Activated CD4-positive, CD25-positive, alpha-beta regulatory T cell treated with anti-CD3 and anti-CD28 coated beads, Interleukin-2, amount 50 U/mL, for 24 hours (primary cell): ENCODE results near the gene HMGXB3.
"Not testable (repeated sequence)": the region's sequence is repeated elsewhere in the genome, so short reads cannot be mapped to it uniquely, and the experiment has no call there.

Source experiments
- ATAC-seq, 2 donors: fragments of 150-1000 bp; cut with Tn5 transposase; one replicate each; pipeline ENCODE4 v1.10.0; 2021; ENCODE audit warnings: mild to moderate bottlenecking in 1 of 2, moderate library complexity in 1 of 2

Gene HMGXB3

DNA sequence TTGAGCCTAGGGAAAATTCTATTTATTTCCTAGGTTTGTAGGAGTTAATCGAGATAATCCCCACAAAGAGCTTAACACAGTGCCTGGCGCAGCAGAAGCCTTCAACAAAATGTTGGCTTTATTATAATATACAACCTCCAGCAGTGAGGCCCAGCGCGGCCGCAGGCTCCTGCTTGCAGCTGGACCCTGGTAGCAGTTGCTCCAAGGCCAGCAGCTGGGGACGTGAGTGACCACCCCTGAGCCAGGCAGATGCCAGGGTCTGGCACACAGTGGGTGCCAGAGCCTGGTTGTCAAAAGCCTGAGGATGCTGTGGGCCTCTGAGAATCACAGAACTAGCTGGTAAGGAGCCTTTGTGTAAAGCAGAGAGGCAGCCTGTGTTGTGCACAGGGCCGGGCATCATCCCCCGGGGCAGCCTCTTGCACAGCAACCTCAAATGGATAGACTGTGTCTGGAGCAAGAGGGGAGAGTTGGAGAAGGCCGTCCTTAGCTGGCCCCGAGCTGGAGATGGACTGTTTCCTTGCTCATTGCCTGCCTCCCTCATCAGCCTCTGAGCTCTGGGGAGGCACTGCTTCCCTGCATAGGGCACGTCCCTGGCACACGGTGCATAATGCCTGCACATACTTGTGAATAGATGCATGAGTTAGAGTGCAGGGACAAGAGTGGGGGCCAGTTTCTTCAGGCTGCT lies 68.6 kb downstream of the HMGXB3 start:
- ATAC-seq, result no peak

- no peak for ATAC-seq
These were observed 69.4 kb downstream of the HMGXB3 start for GRCh38 chr5:150069672-150070627.

GRCh38 chr5:150070821-150071220 lies 70.3 kb downstream of the HMGXB3 start:
- ATAC-seq, result no peak

GRCh38 chr5:150073086-150073625 lies 72.6 kb downstream of the HMGXB3 start:
- ATAC-seq, result no peak

DNA sequence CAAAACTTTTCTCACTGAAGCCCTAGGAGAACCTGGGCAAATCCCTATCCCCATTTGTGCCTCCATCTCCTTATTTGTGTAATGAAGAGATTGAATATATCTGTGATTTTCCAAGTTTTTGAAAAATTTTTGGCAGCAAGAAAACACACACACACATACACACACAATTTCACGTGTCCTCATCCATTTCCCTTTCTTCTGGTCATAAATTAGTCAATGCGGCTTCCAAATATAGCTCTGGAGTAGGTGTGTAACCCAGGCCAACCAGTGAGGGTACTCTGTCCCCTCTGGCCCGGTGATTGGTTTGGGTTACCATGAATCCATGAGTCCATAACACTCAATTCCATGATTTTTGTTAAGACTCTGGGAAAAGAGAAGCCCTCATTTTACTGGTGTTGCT lies 73.1 kb downstream of the HMGXB3 start:
- ATAC-seq, result no peak

DNA sequence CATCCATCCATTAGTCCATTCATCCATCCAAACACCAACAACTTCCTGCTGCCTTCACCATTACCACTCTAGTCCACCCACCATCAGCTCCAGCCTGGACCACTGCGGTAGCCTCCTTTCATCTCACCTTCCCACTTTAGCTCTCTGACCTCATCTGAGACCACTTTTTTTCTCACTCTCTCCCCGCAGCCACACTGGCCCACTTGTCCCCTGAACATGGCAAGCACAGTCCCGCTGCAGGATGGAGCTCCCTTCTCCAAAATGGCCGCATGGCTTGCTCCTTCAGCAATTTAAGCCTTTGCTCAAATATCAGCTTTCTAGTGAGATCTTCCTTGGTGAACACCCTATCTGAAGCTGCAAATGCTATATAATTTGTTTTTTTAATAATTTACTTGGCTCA lies 74.7 kb downstream of the HMGXB3 start:
- no peak for ATAC-seq

DNA sequence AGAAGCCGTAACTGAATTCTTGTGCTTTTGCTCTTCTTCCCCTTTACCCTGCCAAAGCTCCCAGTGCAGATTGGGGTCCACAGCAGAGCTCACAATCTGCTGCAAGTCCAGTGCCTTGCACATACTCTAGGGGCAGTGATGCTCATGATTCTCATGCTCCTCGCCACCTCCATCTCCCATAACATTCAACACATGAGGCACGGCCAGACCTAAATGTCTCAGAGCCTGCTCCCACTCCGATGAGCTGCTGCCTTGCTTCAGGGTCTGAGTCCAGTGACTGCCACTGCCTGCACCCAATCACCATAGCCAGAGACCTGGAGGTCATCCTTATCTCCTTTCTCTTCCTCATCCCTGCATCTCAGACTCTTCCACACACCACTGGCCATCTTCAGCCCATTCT lies 75.3 kb downstream of the HMGXB3 start:
- no peak for ATAC-seq

- no peak for ATAC-seq
These were observed 76.5 kb downstream of the HMGXB3 start for GRCh38 chr5:150077060-150077459.

- no peak for ATAC-seq
These were observed 77.7 kb downstream of the HMGXB3 start for GRCh38 chr5:150077996-150078801.

DNA sequence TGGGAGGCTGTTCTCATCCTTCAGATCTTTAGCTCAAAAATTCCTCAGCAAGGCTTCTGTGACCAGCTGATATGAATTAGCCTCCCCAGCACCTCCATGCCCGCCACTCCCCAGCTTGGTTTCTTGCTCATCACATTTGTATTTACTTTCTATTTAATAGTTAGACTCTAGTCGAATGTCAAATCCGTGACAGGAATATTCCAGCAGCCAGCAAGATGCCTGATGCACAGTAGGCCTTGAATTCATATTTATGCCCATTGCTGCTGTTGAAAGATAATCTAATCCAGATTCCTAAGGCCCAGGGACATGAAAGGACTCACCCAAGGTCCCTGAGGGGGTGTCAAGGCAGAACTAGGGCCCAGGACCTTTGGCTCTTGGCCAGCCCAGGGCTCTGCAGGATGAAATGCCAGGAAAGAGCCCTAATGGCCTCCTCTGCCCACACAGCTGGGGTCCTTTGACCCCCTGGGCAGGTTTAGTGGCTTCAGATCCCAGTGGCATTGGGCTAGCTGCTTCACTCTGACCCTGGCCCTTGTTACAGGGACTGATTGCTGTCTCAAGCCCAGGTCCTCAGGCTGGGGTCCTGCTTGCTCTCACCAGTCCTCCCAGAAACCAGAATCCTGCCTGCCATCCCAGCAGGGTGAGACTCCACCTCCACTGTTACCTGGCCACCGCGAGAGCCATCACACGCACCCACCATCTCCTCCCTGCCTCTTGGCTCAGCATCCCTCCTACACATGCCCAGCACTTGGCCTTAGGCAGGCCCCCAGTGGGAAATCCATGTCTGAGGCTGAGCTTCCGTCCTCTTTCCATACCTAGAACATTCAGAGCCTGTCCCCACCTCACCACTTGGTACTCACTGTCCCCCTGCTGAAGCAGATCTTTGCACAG lies 78.5 kb downstream of the HMGXB3 start:
- ATAC-seq, result no peak

GRCh38 chr5:150079909-150080461 lies 79.4 kb downstream of the HMGXB3 start:
- no peak for ATAC-seq

GRCh38 chr5:150080696-150081435 lies 80.3 kb downstream of the HMGXB3 start:
- no peak for ATAC-seq

- no peak for ATAC-seq
These were observed 81.2 kb downstream of the HMGXB3 start for GRCh38 chr5:150081541-150082283.

- ATAC-seq, result no peak
These were observed 81.8 kb downstream of the HMGXB3 start for GRCh38 chr5:150082374-150082773.

DNA sequence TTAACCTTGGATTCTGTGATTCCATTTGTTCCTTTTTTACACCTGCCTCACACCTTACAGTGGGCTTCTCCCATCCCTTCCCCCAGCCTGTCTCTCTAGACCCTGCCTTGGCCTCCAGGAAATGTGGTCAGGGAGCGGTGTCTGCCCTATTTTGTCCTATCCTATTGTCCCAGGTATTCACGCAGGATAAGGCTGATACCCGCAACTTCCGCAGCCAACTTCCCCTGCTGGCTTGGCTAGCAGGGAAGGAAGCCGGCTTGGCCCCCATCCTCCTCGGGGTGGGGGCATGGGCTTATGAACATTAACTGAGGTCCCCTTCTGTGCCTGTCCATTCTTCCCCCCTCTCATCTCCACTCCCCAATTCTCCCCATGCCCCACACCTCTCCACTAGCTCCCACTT lies 82.3 kb downstream of the HMGXB3 start:
- ATAC-seq, result no peak

DNA sequence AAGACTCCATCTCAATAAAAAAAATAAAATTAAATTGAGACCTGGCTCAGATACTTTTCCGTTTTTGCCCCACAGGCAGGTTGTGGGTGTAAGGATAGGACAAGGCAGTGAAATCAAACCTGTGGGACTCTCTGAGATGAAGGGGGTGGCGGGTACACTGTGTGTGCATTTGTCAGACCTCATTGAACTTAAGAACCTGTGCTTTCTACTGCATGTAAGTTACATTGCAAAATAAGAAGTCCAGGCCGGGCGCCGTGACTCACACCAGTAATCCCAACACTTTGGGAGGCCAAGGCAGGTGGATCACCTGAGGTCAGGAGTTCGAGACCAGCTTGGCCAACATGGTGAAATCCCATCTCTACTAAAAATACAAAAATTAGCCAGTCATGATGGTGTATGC lies 84.2 kb downstream of the HMGXB3 start:
- not testable (repeated sequence) for ATAC-seq

DNA sequence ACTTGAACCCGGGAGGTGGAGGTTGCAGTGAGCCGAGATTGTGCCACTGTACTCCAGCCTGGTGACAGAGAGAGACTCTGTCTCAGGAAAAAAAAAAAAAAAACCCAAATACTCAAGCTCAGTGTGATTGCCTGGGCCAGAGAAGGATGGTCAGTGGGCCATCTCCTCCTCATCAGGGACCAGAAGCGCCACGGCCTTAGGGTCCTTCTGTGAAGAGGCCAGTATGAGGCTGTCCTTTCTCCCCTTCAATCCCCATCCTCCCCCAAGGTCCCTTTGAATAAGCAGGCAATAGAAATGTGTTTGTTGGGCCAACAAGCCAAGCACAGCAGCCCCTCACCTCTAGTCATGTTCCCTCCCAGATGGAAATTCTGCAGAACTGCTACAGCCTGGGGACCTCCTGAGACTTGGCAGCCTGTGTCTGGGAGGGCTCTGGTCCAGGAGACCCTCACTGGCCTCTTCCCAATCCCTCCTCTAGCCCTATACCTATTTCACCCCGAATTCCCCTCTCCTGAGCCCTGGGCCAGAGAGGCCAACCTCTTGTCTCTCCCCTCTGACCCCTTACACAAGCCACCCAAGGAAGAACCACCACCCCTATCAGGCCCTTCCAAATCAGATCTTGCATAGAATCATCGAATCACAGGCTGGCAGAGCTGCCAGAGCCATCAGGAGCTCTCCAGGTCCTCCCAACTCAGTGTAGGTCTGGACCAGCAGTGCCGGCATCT lies 84.8 kb downstream of the HMGXB3 start:
- ATAC-seq, result no peak

- no peak for ATAC-seq
These were observed 85.6 kb downstream of the HMGXB3 start, which contains the start of gene CSF1R for GRCh38 chr5:150085950-150086715. Gene CSF1R (minus strand): TSS chr5:150086554. CDS start chr5:150086427, 127 bp downstream.
